ENCODE data around the gene KIAA1549.

- TF ChIP-seq ZNF138 (CRISPR knock-in tag; conservative IDR thresholded peaks at IDR 0.05) (no peak), CTCF (IDR thresholded peaks at IDR 0.05) (no peak), HMGXB4 (CRISPR knock-in tag; IDR thresholded peaks at IDR 0.05) (no peak), TEAD4 (CRISPR knock-in tag; IDR thresholded peaks at IDR 0.05) (no peak), ZNF232 (CRISPR knock-in tag; IDR thresholded peaks at IDR 0.05) (no peak), ZNF416 (CRISPR knock-in tag; IDR thresholded peaks at IDR 0.05) (no peak), SP1 (CRISPR knock-in tag; conservative IDR thresholded peaks at IDR 0.05) (no peak), IRF1 (CRISPR knock-in tag; IDR thresholded peaks at IDR 0.05) (no peak), CREB1 (CRISPR knock-in tag; IDR thresholded peaks at IDR 0.05) (no peak), NR1H2 (CRISPR knock-in tag; IDR thresholded peaks at IDR 0.05) (no peak)
These were observed 156.0 kb downstream of the KIAA1549 start for GRCh38 chr7:138825049-138825721.

Data from WTC11 (cell line).